PC-3 (cell line): ENCODE data around the gene RPS15. TPM values are rescaled to one million over a fixed set of nuclear protein-coding genes. Genes with fewer than 3 reads are reported as not detected.

Experiments
- ATAC-seq: fragments of 200-7000 bp; cut with Tn5 transposase; 2 replicates; pipeline ENCODE4 v1.9.1; 2020; ENCODE audit warnings: mild to moderate bottlenecking, moderate library complexity
- BruUV-seq: library from RNA; stranded (reverse); fragments of 400-500 nt; replicated peaks from 2 replicates; lab custom pipeline; 2021; lab: Mats Ljungman, UMichigan
- CTCF ChIA-PET: fragments of 300-600 bp; sonication (Branson Sonifier 250); formaldehyde crosslinking; loops from one replicate; lab custom pipeline; 2022; ENCODE audit warnings: antibody characterized with exemption; lab: Charles Lee
- POLR2A ChIA-PET: fragments of 300-600 bp; sonication (Branson Sonifier 250); formaldehyde crosslinking; loops from one replicate; lab custom pipeline; 2022; ENCODE audit warnings: antibody characterized with exemption; ENCODE audit not compliant: unreplicated experiment; lab: Charles Lee
- DNase-seq: peaks from one replicate; pipeline ENCODE4 v3.0.0-alpha.2; 2015
- H2AFZ ChIP-seq: fragments of 300-600 bp; sonication (generic); 2 replicates; pipeline ENCODE4 v1.6.0; 2016; ENCODE audit warnings: antibody characterized with exemption, low read length
- H3F3A ChIP-seq: fragments of 300-600 bp; sonication (generic); one replicate; pipeline ENCODE4 v1.6.0; 2017; ENCODE audit warnings: antibody characterized with exemption, low read length, control low read depth, mild to moderate bottlenecking; ENCODE audit not compliant: unreplicated experiment
- H3K27ac ChIP-seq: fragments of 300-600 bp; sonication (generic); 2 replicates; pipeline ENCODE4 v1.5.1; 2016; ENCODE audit warnings: mild to moderate bottlenecking, low read length
- H3K27me3 ChIP-seq: fragments of 300-600 bp; sonication (generic); 2 replicates; pipeline ENCODE4 v1.6.1; 2016; ENCODE audit warnings: low read length, mixed read lengths
- H3K36me3 ChIP-seq: fragments of 300-600 bp; sonication (generic); 2 replicates; pipeline ENCODE4 v1.6.1; 2016; ENCODE audit warnings: low read depth, mixed run types, low read length, mixed read lengths
- H3K4me1 ChIP-seq: fragments of 300-600 bp; sonication (generic); 2 replicates; pipeline ENCODE4 v1.5.1; 2016; ENCODE audit warnings: low read length; ENCODE audit not compliant: insufficient read depth
- H3K4me2 ChIP-seq: fragments of 300-600 bp; sonication (generic); 2 replicates; pipeline ENCODE4 v1.6.0; 2016; ENCODE audit warnings: low read length
- H3K4me3 ChIP-seq: fragments of 300-600 bp; sonication (generic); 2 replicates; pipeline ENCODE4 v1.5.1; 2016; ENCODE audit warnings: mild to moderate bottlenecking, low read length, mixed read lengths
- H3K79me2 ChIP-seq: fragments of 300-600 bp; sonication (generic); 2 replicates; pipeline ENCODE4 v1.6.1; 2017; ENCODE audit warnings: low read length, mixed read lengths
- H3K9ac ChIP-seq: fragments of 300-600 bp; sonication (generic); 2 replicates; pipeline ENCODE4 v1.6.0; 2016; ENCODE audit warnings: mild to moderate bottlenecking, low read length
- H3K9me2 ChIP-seq: fragments of 300-600 bp; sonication (generic); replicated peaks from 2 replicates; pipeline ENCODE4 v1.6.1; 2016; ENCODE audit warnings: mixed run types, low read length, mixed read lengths
- H3K9me3 ChIP-seq: fragments of 300-600 bp; sonication (generic); 2 replicates; pipeline ENCODE4 v1.6.1; 2016; ENCODE audit warnings: low read length, mixed read lengths
- H4K20me1 ChIP-seq: fragments of 300-600 bp; sonication (generic); 2 replicates; pipeline ENCODE4 v1.6.1; 2016; ENCODE audit warnings: low read length, mixed read lengths
- CTCF ChIP-seq: fragments of 300-600 bp; sonication (generic); conservative IDR thresholded peaks from 2 replicates; pipeline ENCODE4 v1.5.1; 2017; ENCODE audit warnings: antibody characterized with exemption, low read depth, mild to moderate bottlenecking, low read length
- EZH2 ChIP-seq: fragments of 300-600 bp; sonication (generic); IDR thresholded peaks from one replicate; pipeline ENCODE4 v1.6.1; 2017; ENCODE audit warnings: antibody characterized with exemption, mild to moderate bottlenecking, low read length; ENCODE audit not compliant: unreplicated experiment
- EZH2phosphoT487 ChIP-seq: fragments of 300-600 bp; sonication (generic); IDR thresholded peaks from 2 replicates; pipeline ENCODE4 v1.6.1; 2018; ENCODE audit warnings: mild to moderate bottlenecking, antibody characterized with exemption, low read length, borderline replicate concordance
- intact Hi-C: fragments of 100-400 bp; cut with micrococcal nuclease; formaldehyde crosslinking; loops from 2 replicates; pipeline ENCODE4 v1.9.0; 2023
- total RNA-seq: library from RNA; depleted of rRNA; stranded (reverse); fragments of >200 nt; gene quantifications from 2 replicates; pipeline ENCODE4 v1.2.3, GENCODE V29; 2014

RPS15 gene
- total RNA-seq, 1 experiment from 2014 or later = 1,797 TPM

- Histone ChIP-seq H3K27me3 (no peaks in the 10 kb centered on the region), H3K27ac (no peak overlapping the region), H3K9me3 (no peaks in the 10 kb centered on the region), H4K20me1 (no peaks in the 10 kb centered on the region), H2AFZ (no peak overlapping the region), H3K4me2 (no peak overlapping the region), H3K9ac (no peak overlapping the region), H3K79me2 (peaks cover 22% of the 10 kb centered on the region), H3K9me2 (no peaks in the 10 kb centered on the region), H3K36me3 (no peaks in the 10 kb centered on the region), H3F3A (no peaks in the 10 kb centered on the region), H3K4me1 (no peaks in the 10 kb centered on the region), H3K4me3 (no peak overlapping the region)
- TF ChIP-seq EZH2phosphoT487 (no peak), CTCF (no peak), EZH2 (no peak)
- BruUV-seq = no TSS peak
- no peak for DNase-seq
- CTCF ChIA-PET = no interaction called here
- POLR2A ChIA-PET = no interaction called here
- no peak for ATAC-seq
- intact Hi-C loops = no loop called here
Observed at GRCh38 chr19:1481224-1481892, 43.2 kb downstream of the RPS15 start.

- no peak overlapping the region for H3K27ac ChIP-seq
- no peaks in the 10 kb centered on the region for H3K9me2 ChIP-seq
- H3K9ac ChIP-seq = no peak overlapping the region
- H3K4me2 ChIP-seq = no peak overlapping the region
- H4K20me1 ChIP-seq = no peaks in the 10 kb centered on the region
- H3K4me3 ChIP-seq = no peak overlapping the region
- CTCF ChIA-PET = no interaction called here
- H3K9me3 ChIP-seq = no peaks in the 10 kb centered on the region
- ATAC-seq (no peak), DNase-seq (no peak)
- no peaks in the 10 kb centered on the region for H3K36me3 ChIP-seq
- intact Hi-C loops = no loop called here
- BruUV-seq = no TSS peak
- H3K27me3 ChIP-seq = no peaks in the 10 kb centered on the region
- H2AFZ ChIP-seq = no peak overlapping the region
- no peaks in the 10 kb centered on the region for H3K4me1 ChIP-seq
- peaks cover 18% of the 10 kb centered on the region for H3K79me2 ChIP-seq
- POLR2A ChIA-PET = no interaction called here
- no peaks in the 10 kb centered on the region for H3F3A ChIP-seq
- TF ChIP-seq CTCF (no peak), EZH2phosphoT487 (no peak), EZH2 (no peak)
Observed at GRCh38 chr19:1481893-1482360, 43.7 kb downstream of the RPS15 start.

GRCh38 chr19:1482361-1483130 lies 44.4 kb downstream of the RPS15 start:
- Histone ChIP-seq H3K9me2 (no peaks in the 10 kb centered on the region), H3K36me3 (no peaks in the 10 kb centered on the region), H3K4me1 (no peaks in the 10 kb centered on the region), H3K27me3 (no peaks in the 10 kb centered on the region), H3K9me3 (no peaks in the 10 kb centered on the region), H3K79me2 (peaks cover 13% of the 10 kb centered on the region), H3K4me3 (no peak overlapping the region), H3K9ac (no peak overlapping the region), H2AFZ (no peak overlapping the region), H3F3A (no peaks in the 10 kb centered on the region), H4K20me1 (no peaks in the 10 kb centered on the region), H3K4me2 (no peak overlapping the region), H3K27ac (no peak overlapping the region)
- intact Hi-C loops = no loop called here
- DNase-seq (no peak), ATAC-seq (no peak)
- TF ChIP-seq EZH2 = no peak
- TF ChIP-seq CTCF = no peak
- no peak for TF ChIP-seq EZH2phosphoT487
- BruUV-seq = no TSS peak
- CTCF ChIA-PET = no interaction called here
- POLR2A ChIA-PET = no interaction called here
